ENCODE results near the gene SPRR1A.
A peak's percentile ranks its signal among the peaks of the same experiment; 100 is the strongest.

Gene SPRR1A

DNA sequence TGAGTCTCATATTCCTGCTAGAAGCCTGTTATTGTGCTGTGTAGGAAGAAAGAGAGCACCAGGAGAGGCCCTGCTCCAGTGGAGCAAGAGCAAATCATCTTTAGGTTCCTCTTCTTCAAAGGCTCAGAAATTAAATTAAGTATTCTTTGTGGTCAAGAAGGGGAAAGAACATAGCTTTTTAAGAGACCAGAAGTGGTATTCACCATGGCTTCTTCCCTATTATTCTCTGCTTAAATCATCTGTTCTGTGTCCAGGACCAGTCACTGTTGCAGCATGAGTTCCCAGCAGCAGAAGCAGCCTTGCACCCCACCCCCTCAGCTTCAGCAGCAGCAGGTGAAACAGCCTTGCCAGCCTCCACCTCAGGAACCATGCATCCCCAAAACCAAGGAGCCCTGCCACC, 48.2 kb downstream of the SPRR1A start:
- peaks cover 4% of the 10 kb centered on the region for H3K27me3 ChIP-seq (replicated peaks; ENCODE audit: control insufficient read depth, insufficient read depth, low read length)
- no peak overlapping the region for H3K4me3 ChIP-seq (ENCODE audit: low read length)
- H3K9ac ChIP-seq (ENCODE audit: low read length), result no peak overlapping the region
- no peak for DNase-seq (ENCODE audit: low read depth)
- no peaks in the 10 kb centered on the region for H3K9me3 ChIP-seq (ENCODE audit: control insufficient read depth, low read length)
- H3K36me3 ChIP-seq (ENCODE audit: control insufficient read depth, insufficient read depth, low read length, severe bottlenecking), result no peaks in the 10 kb centered on the region
- H3K4me1 ChIP-seq (ENCODE audit: control insufficient read depth, insufficient read depth, low read length), result no peaks in the 10 kb centered on the region

GRCh38 chr1:153032677-153033308, 48.9 kb downstream of the SPRR1A start:
- no peak overlapping the region for H3K4me3 ChIP-seq (ENCODE audit: low read length)
- H3K9ac ChIP-seq (ENCODE audit: low read length), result no peak overlapping the region
- peak; percentile 8 for DNase-seq (ENCODE audit: low read depth)
- H3K36me3 ChIP-seq (ENCODE audit: control insufficient read depth, insufficient read depth, low read length, severe bottlenecking), result no peaks in the 10 kb centered on the region
- H3K4me1 ChIP-seq (ENCODE audit: control insufficient read depth, insufficient read depth, low read length), result no peaks in the 10 kb centered on the region
- peaks cover 7% of the 10 kb centered on the region for H3K27me3 ChIP-seq (replicated peaks; ENCODE audit: control insufficient read depth, insufficient read depth, low read length)
- no peaks in the 10 kb centered on the region for H3K9me3 ChIP-seq (ENCODE audit: control insufficient read depth, low read length)

- Histone ChIP-seq H3K27me3 (replicated peaks; ENCODE audit: control insufficient read depth, insufficient read depth, low read length) (peaks cover 4% of the 10 kb centered on the region), H3K9me3 (ENCODE audit: control insufficient read depth, low read length) (no peaks in the 10 kb centered on the region), H3K36me3 (ENCODE audit: control insufficient read depth, insufficient read depth, low read length, severe bottlenecking) (no peaks in the 10 kb centered on the region), H3K4me1 (ENCODE audit: control insufficient read depth, insufficient read depth, low read length) (no peaks in the 10 kb centered on the region), H3K4me3 (ENCODE audit: low read length) (no peak overlapping the region), H3K9ac (ENCODE audit: low read length) (no peak overlapping the region)
- DNase-seq (ENCODE audit: low read depth), result no peak
These were observed 51.3 kb downstream of the SPRR1A start for GRCh38 chr1:153035211-153035610.

Data from adipocyte (in vitro differentiated cells).